ENCODE results near the gene SNX30.
"Not testable (repeated sequence)": the region's sequence is repeated elsewhere in the genome, so short reads cannot be mapped to it uniquely, and the experiment has no call there.

Gene SNX30

DNA sequence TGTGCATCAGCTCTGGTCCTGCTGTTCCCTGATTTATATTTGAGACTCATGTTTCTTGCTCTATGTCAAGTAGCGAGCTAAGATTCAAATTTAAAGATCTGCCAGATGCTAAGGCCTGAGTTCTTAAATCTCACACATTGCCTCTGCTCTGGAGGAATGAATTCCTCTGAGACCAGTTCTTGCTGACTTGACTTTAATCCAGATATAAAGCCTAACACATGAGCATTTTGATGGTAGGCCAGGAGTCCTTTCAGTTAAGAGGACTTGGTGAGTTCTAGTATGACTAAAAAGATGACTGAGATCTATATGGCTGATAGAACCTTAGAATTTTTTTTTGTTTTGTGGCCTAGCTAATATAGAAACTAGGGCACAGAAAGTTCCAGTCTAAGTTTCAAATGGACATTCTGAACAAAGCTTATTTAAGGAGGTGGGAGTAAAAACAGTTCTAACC is 31.3 kb upstream of the SNX30 start:
- CTCF ChIA-PET, result interaction anchor here (1.2 to 2.3 kb wide), 3 partner anchors 10 to 74 kb away, joined by 3 to 15 read pairs (median 5); no protein-coding TSS in a partner anchor
- H3K36me3 ChIP-seq (ENCODE audit: control insufficient read depth in 4 of 4, insufficient read depth in 4 of 4, low read length in 3 of 4), result peaks cover 0 to 6% (median 4%) of the 10 kb centered on the region in 4 experiments
- no peaks in the 10 kb centered on the region for H3K9me3 ChIP-seq (ENCODE audit: control extremely low read depth in 1 of 5, control insufficient read depth in 4 of 5, insufficient read depth in 2 of 5, low read depth in 1 of 5, low read length in 4 of 5)
- no peak overlapping the region for H3K4me3 ChIP-seq (ENCODE audit: control insufficient read depth in 1 of 7, extremely low read depth in 1 of 7, insufficient read depth in 4 of 7, low read depth in 2 of 7, low read length in 6 of 7)
- peaks cover 6 to 14% (median 8%) of the 10 kb centered on the region in 4 experiments for H3K4me1 ChIP-seq (ENCODE audit: control extremely low read depth in 1 of 4, control insufficient read depth in 4 of 4, insufficient read depth in 4 of 4, low read length in 3 of 4)
- WGBS (ENCODE audit: insufficient coverage), result 92% methylated on average over 1 of the region's 1 CpG
- DNase-seq, result no peak
- no peak overlapping the region for H3K27ac ChIP-seq (ENCODE audit: insufficient read depth in 1 of 2, low read depth in 1 of 2, low read length in 2 of 2, poor library complexity in 1 of 2, severe bottlenecking in 2 of 2)
- POLR2A ChIA-PET, result no interaction called here
- H3K27me3 ChIP-seq (replicated peaks in 2 of 5; ENCODE audit: control insufficient read depth in 4 of 5, insufficient read depth in 5 of 5, low read length in 4 of 5), result no peaks in the 10 kb centered on the region

DNA sequence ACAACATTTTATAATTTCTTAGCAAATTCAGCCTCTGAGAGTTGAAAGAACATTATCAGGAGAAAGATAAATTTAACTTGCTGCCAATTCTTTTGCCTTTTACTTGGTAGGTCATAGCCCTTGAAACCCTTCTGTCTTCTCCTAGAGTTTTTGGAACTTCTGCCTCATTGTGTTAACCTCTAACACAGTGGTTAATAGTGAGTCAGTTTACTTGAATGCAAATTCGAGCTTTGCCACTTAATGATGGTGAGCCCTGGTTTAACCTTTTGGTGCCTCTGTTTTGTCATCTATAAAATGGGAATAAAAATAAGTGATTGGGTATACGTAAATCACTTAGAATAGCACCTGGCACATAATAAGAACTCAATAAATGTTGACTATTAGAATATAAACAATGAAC is 30.9 kb upstream of the SNX30 start:
- CTCF ChIA-PET, result interaction anchor here (1.2 to 2.3 kb wide), 3 partner anchors 10 to 73 kb away, joined by 3 to 15 read pairs (median 5); no protein-coding TSS in a partner anchor
- DNase-seq, result no peak

GRCh38 chr9:112720113-112720780 is 30.3 kb upstream of the SNX30 start:
- ChIA-PET POLR2A (no interaction called here), CTCF (no interaction called here)
- DNase-seq, result peak in 2 of 3 donors; percentile 10 to 52
- Histone ChIP-seq H3K36me3 (ENCODE audit: control insufficient read depth in 4 of 4, insufficient read depth in 4 of 4, low read length in 3 of 4) (no peaks in the 10 kb centered on the region), H3K4me3 (ENCODE audit: control insufficient read depth in 1 of 7, extremely low read depth in 1 of 7, insufficient read depth in 4 of 7, low read depth in 2 of 7, low read length in 6 of 7) (no peak overlapping the region), H3K4me1 (ENCODE audit: control extremely low read depth in 1 of 4, control insufficient read depth in 4 of 4, insufficient read depth in 4 of 4, low read length in 3 of 4) (peaks cover 6 to 14% (median 8%) of the 10 kb centered on the region in 4 experiments), H3K27ac (ENCODE audit: insufficient read depth in 1 of 2, low read depth in 1 of 2, low read length in 2 of 2, poor library complexity in 1 of 2, severe bottlenecking in 2 of 2) (no peak overlapping the region), H3K27me3 (replicated peaks in 2 of 5; ENCODE audit: control insufficient read depth in 4 of 5, insufficient read depth in 5 of 5, low read length in 4 of 5) (no peaks in the 10 kb centered on the region), H3K9me3 (ENCODE audit: control extremely low read depth in 1 of 5, control insufficient read depth in 4 of 5, insufficient read depth in 2 of 5, low read depth in 1 of 5, low read length in 4 of 5) (no peaks in the 10 kb centered on the region)
- WGBS (ENCODE audit: insufficient coverage), result 100% methylated on average over 2 of the region's 4 CpGs

More for the DNA sequence above, 30.9 kb upstream of the SNX30 start:
- no peak overlapping the region for H3K4me3 ChIP-seq (ENCODE audit: control insufficient read depth in 1 of 7, extremely low read depth in 1 of 7, insufficient read depth in 4 of 7, low read depth in 2 of 7, low read length in 6 of 7)
- H3K4me1 ChIP-seq (ENCODE audit: control extremely low read depth in 1 of 4, control insufficient read depth in 4 of 4, insufficient read depth in 4 of 4, low read length in 3 of 4), result peaks cover 6 to 14% (median 8%) of the 10 kb centered on the region in 4 experiments
- WGBS (ENCODE audit: insufficient coverage), result 100% methylated on average over 1 of the region's 2 CpGs
- POLR2A ChIA-PET, result no interaction called here
- H3K27me3 ChIP-seq (replicated peaks in 2 of 5; ENCODE audit: control insufficient read depth in 4 of 5, insufficient read depth in 5 of 5, low read length in 4 of 5), result no peaks in the 10 kb centered on the region
- H3K9me3 ChIP-seq (ENCODE audit: control extremely low read depth in 1 of 5, control insufficient read depth in 4 of 5, insufficient read depth in 2 of 5, low read depth in 1 of 5, low read length in 4 of 5), result no peaks in the 10 kb centered on the region
- peaks cover 0 to 5% (median 3%) of the 10 kb centered on the region in 4 experiments for H3K36me3 ChIP-seq (ENCODE audit: control insufficient read depth in 4 of 4, insufficient read depth in 4 of 4, low read length in 3 of 4)
- H3K27ac ChIP-seq (ENCODE audit: insufficient read depth in 1 of 2, low read depth in 1 of 2, low read length in 2 of 2, poor library complexity in 1 of 2, severe bottlenecking in 2 of 2), result no peak overlapping the region

DNA sequence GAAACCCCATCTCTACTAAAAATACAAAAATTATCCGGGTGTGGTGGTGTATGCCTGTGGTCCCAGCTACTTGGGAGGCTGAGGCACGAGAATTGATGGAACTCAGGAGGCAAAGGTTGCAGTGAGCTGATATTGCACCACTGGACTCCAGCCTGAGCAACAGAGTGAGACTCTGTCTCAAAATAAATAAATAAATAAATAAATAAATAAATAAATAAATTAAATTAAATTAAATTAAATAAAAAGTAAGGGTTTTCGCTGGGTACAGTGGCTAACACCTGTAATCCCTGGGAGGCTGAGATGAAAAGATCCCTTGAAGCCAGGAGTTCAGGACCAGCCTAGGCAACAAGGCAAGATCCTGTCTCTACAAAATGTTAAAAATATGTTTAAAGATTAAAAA is 27.8 kb upstream of the SNX30 start:
- H3K27ac ChIP-seq (ENCODE audit: insufficient read depth in 1 of 2, low read depth in 1 of 2, low read length in 2 of 2, poor library complexity in 1 of 2, severe bottlenecking in 2 of 2); H3K4me3 ChIP-seq (ENCODE audit: control insufficient read depth in 1 of 7, extremely low read depth in 1 of 7, insufficient read depth in 4 of 7, low read depth in 2 of 7, low read length in 6 of 7); H3K36me3 ChIP-seq (ENCODE audit: control insufficient read depth in 4 of 4, insufficient read depth in 4 of 4, low read length in 3 of 4); H3K27me3 ChIP-seq (replicated peaks in 2 of 5; ENCODE audit: control insufficient read depth in 4 of 5, insufficient read depth in 5 of 5, low read length in 4 of 5); DNase-seq; H3K9me3 ChIP-seq (ENCODE audit: control extremely low read depth in 1 of 5, control insufficient read depth in 4 of 5, insufficient read depth in 2 of 5, low read depth in 1 of 5, low read length in 4 of 5); POLR2A ChIA-PET; H3K4me1 ChIP-seq (ENCODE audit: control extremely low read depth in 1 of 4, control insufficient read depth in 4 of 4, insufficient read depth in 4 of 4, low read length in 3 of 4): not testable (repeated sequence)
- CTCF ChIA-PET, result interaction anchor here (1.6 kb wide), 1 partner anchor 70 kb away, joined by 4 read pairs; no protein-coding TSS in a partner anchor
- WGBS (ENCODE audit: insufficient coverage), result 100% methylated on average over 1 of the region's 3 CpGs

- Histone ChIP-seq H3K36me3 (ENCODE audit: control insufficient read depth in 4 of 4, insufficient read depth in 4 of 4, low read length in 3 of 4) (no peaks in the 10 kb centered on the region), H3K27ac (ENCODE audit: insufficient read depth in 1 of 2, low read depth in 1 of 2, low read length in 2 of 2, poor library complexity in 1 of 2, severe bottlenecking in 2 of 2) (no peak overlapping the region), H3K4me1 (ENCODE audit: control extremely low read depth in 1 of 4, control insufficient read depth in 4 of 4, insufficient read depth in 4 of 4, low read length in 3 of 4) (peaks cover 0 to 3% (median 0%) of the 10 kb centered on the region in 4 experiments), H3K4me3 (ENCODE audit: control insufficient read depth in 1 of 7, extremely low read depth in 1 of 7, insufficient read depth in 4 of 7, low read depth in 2 of 7, low read length in 6 of 7) (no peak overlapping the region), H3K9me3 (ENCODE audit: control extremely low read depth in 1 of 5, control insufficient read depth in 4 of 5, insufficient read depth in 2 of 5, low read depth in 1 of 5, low read length in 4 of 5) (no peaks in the 10 kb centered on the region), H3K27me3 (replicated peaks in 2 of 5; ENCODE audit: control insufficient read depth in 4 of 5, insufficient read depth in 5 of 5, low read length in 4 of 5) (no peaks in the 10 kb centered on the region)
- 87% methylated on average over 3 of the region's 3 CpGs for WGBS (ENCODE audit: insufficient coverage)
- DNase-seq, result no peak
- ChIA-PET CTCF (no interaction called here), POLR2A (no interaction called here)
Observed at GRCh38 chr9:112725961-112726360, 24.6 kb upstream of the SNX30 start.

GRCh38 chr9:112726428-112726827 is 24.1 kb upstream of the SNX30 start:
- ChIA-PET POLR2A (no interaction called here), CTCF (interaction anchor here (1.3 kb wide), 1 partner anchor 15 kb away, joined by 3 read pairs; no protein-coding TSS in a partner anchor)
- H3K27ac ChIP-seq (ENCODE audit: insufficient read depth in 1 of 2, low read depth in 1 of 2, low read length in 2 of 2, poor library complexity in 1 of 2, severe bottlenecking in 2 of 2), result no peak overlapping the region
- WGBS (ENCODE audit: insufficient coverage), result 97% methylated on average over 4 of the region's 4 CpGs
- no peaks in the 10 kb centered on the region for H3K9me3 ChIP-seq (ENCODE audit: control extremely low read depth in 1 of 5, control insufficient read depth in 4 of 5, insufficient read depth in 2 of 5, low read depth in 1 of 5, low read length in 4 of 5)
- H3K27me3 ChIP-seq (replicated peaks in 2 of 5; ENCODE audit: control insufficient read depth in 4 of 5, insufficient read depth in 5 of 5, low read length in 4 of 5), result no peaks in the 10 kb centered on the region
- no peaks in the 10 kb centered on the region for H3K36me3 ChIP-seq (ENCODE audit: control insufficient read depth in 4 of 4, insufficient read depth in 4 of 4, low read length in 3 of 4)
- H3K4me1 ChIP-seq (ENCODE audit: control extremely low read depth in 1 of 4, control insufficient read depth in 4 of 4, insufficient read depth in 4 of 4, low read length in 3 of 4), result peaks cover 0 to 3% (median 0%) of the 10 kb centered on the region in 4 experiments
- no peak for DNase-seq
- H3K4me3 ChIP-seq (ENCODE audit: control insufficient read depth in 1 of 7, extremely low read depth in 1 of 7, insufficient read depth in 4 of 7, low read depth in 2 of 7, low read length in 6 of 7), result no peak overlapping the region

DNA sequence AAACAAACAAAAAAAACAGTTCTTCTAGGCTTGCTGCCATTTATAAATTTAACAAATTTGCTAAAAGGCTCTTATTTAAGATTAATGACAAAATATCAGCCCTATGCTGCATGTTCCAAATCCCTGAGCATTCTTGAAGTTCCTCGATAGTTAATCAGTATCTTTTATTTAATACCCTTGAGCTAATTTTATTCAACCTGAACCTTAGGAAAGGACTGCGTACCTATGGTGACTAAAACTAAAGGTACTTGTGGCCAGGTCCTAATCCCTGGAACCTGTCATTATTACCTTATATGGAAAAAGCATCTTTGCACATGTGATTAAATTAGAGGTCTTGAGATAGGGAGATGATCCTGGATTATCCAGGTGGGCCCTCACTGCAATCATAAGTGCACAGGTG is 22.2 kb upstream of the SNX30 start:
- Histone ChIP-seq H3K9me3 (ENCODE audit: control extremely low read depth in 1 of 5, control insufficient read depth in 4 of 5, insufficient read depth in 2 of 5, low read depth in 1 of 5, low read length in 4 of 5) (no peaks in the 10 kb centered on the region), H3K27me3 (replicated peaks in 2 of 5; ENCODE audit: control insufficient read depth in 4 of 5, insufficient read depth in 5 of 5, low read length in 4 of 5) (no peaks in the 10 kb centered on the region), H3K36me3 (ENCODE audit: control insufficient read depth in 4 of 4, insufficient read depth in 4 of 4, low read length in 3 of 4) (no peaks in the 10 kb centered on the region), H3K27ac (ENCODE audit: insufficient read depth in 1 of 2, low read depth in 1 of 2, low read length in 2 of 2, poor library complexity in 1 of 2, severe bottlenecking in 2 of 2) (no peak overlapping the region), H3K4me3 (ENCODE audit: control insufficient read depth in 1 of 7, extremely low read depth in 1 of 7, insufficient read depth in 4 of 7, low read depth in 2 of 7, low read length in 6 of 7) (no peak overlapping the region), H3K4me1 (ENCODE audit: control extremely low read depth in 1 of 4, control insufficient read depth in 4 of 4, insufficient read depth in 4 of 4, low read length in 3 of 4) (peaks cover 0 to 3% (median 0%) of the 10 kb centered on the region in 4 experiments)
- 100% methylated on average over 2 of the region's 2 CpGs for WGBS (ENCODE audit: insufficient coverage)
- CTCF ChIA-PET, result interaction anchor here (0.7 to 3.4 kb wide), 3 partner anchors 10 to 1008 kb away, joined by 3 to 15 read pairs (median 3); partner anchors contain the start of gene INIP
- DNase-seq, result no peak
- POLR2A ChIA-PET, result interaction anchor here (0.7 kb wide), 1 partner anchor 11 kb away, joined by 4 read pairs; the partner anchor contains the start of gene INIP

Measured in common myeloid progenitor, CD34-positive (primary cell).